Measurements from ENCODE around the gene PLEKHD1.

DNA sequence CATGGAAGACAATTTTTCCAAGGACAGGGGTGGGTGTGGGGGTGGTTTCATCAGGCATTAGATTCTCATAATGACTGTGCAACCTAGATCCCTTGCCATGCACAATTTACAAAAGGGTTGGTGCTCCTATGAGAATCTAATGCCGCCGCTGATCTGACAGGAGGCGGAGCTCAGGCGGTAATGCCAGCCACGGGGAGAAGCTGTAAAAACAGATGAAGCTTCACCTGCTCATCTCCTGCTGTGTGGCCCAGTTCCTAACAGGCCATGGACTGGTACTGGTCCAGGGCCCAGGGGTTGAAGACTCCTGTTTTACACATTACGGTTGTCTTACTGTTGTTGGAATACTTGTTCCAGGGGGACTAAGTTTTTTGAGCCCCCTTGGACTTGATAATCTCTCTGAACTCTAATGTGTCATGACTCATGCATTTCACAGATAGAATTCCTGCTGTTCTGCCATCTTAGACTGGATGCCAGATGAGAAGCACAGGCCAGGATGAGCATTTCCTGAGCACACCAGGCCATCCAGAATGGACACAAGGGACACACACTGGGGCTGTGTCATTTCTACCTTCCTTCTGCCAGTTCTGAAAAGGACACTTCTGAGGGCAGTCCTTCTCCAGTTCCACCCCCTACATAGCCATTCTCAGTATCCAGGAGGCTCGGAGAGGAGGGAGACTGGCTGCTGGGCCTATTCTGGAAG lies 5.8 kb downstream of the PLEKHD1 start:
- no peak for TF ChIP-seq POLR2A (IDR thresholded peaks at IDR 0.05)
- TF ChIP-seq, protein P1, sequence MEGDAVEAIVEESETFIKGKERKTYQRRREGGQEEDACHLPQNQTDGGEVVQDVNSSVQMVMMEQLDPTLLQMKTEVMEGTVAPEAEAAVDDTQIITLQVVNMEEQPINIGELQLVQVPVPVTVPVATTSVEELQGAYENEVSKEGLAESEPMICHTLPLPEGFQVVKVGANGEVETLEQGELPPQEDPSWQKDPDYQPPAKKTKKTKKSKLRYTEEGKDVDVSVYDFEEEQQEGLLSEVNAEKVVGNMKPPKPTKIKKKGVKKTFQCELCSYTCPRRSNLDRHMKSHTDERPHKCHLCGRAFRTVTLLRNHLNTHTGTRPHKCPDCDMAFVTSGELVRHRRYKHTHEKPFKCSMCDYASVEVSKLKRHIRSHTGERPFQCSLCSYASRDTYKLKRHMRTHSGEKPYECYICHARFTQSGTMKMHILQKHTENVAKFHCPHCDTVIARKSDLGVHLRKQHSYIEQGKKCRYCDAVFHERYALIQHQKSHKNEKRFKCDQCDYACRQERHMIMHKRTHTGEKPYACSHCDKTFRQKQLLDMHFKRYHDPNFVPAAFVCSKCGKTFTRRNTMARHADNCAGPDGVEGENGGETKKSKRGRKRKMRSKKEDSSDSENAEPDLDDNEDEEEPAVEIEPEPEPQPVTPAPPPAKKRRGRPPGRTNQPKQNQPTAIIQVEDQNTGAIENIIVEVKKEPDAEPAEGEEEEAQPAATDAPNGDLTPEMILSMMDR (IDR thresholded peaks at IDR 0.05), result no peak

Data from esophagus squamous epithelium (tissue), 4 donors.